ENCODE measurements around the gene KRTAP9-8.
"Not testable (repeated sequence)": the region's sequence is repeated elsewhere in the genome, so short reads cannot be mapped to it uniquely, and the experiment has no call there.

The KRTAP9-8 gene

DNA sequence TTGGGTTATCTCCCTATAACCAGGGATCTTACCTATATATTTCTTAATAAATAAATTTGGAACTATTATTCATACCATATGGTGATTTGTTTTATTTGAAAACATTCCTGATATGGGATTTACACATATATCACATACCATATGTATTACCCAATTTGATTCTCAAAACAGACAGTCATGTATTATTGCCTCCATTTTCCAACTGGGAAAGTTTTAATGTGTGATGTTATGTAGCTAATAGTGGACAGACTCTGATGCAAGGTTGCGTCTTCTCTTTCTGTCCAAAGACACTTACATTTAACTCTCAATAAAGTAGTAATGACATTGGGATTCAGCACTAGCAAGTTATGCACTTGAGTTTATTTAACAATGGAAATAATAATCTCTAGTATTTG lies 18.5 kb downstream of the KRTAP9-8 start:
- DNase-seq, result no peak

DNA sequence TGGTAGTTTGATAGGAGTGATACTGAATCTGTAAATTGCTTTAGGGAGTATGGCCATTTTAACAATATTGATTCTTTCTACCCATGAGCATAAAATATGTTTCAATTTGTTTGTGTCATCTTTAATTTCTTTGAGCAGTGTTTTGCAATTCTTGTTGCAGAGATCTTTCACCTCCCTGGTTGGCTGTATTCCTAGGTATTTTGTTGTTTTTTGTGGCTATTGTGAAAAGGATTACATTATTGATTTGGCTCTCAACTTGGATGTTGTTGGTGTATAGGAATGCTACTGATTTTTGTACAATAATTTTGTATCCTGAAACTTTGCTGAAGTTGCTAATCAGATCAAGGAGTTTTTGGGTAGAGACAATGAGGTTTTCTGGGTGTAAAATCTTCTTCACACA lies 20.6 kb downstream of the KRTAP9-8 start:
- DNase-seq, result no peak

GRCh38 chr17:41263212-41263611 lies 25.4 kb downstream of the KRTAP9-8 start:
- no peak for DNase-seq

DNA sequence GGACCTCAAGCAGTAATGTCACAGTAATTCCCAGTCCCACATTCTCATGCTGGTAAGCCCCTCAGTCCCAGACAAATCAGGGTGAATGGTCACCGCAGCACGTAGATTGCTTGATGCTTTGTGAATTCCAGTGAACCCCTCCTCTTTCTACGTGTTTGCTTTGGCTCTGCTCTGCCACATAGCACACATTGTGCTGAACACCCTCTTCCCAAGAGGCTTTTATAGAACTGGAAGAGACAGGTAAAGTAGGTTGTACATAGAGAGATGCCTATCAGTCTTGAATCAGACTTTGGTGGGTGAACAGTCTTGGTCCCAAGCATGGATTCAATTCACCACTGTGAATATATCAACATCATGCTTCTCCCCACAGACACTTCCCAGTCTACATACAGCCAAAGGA lies 26.8 kb downstream of the KRTAP9-8 start:
- DNase-seq, result no peak

DNA sequence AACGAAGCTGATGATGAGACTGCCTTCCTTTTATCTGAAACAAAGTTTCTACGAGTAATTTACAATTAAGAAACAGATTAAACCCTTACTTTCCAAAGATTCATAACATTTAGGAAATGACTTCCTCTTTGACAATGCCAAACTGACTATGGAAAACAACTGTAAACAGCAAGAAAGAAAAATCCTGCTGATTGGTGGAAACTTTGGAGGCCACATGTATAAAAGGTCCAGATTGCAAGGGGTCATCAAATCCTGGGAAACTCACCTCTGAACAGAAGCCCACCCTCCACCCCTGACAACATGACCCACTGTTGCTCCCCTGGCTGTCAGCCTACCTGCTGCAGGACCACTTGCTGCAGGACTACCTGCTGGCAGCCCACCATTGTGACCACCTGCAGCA lies 27.3 kb downstream of the KRTAP9-8 start, which contains the start of gene KRTAP9-6:
KRTAP9-6 (plus strand) TSS at position 301 of the 400 bp plus-strand sequence; CDS start at position 301, 0 bp downstream.
- no peak for DNase-seq

DNA sequence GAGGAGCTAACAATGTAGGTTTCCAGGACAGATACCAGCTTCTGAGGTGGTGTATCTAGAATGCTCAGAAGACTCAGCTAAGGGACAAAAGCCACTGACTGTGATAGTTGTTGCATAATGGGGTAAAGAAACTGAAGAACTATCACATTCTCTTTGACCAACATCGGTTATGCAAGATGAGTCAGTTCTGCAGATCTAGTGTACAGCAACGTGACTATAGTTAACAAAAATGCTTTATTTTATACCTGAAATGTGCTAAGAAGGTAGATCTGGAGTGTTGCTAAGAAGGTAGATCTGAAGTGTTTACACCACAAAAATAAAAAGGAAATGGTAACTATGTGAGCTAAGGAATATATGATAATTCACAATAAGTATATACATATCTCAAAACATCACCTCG lies 29.9 kb downstream of the KRTAP9-8 start:
- no peak for DNase-seq

DNA sequence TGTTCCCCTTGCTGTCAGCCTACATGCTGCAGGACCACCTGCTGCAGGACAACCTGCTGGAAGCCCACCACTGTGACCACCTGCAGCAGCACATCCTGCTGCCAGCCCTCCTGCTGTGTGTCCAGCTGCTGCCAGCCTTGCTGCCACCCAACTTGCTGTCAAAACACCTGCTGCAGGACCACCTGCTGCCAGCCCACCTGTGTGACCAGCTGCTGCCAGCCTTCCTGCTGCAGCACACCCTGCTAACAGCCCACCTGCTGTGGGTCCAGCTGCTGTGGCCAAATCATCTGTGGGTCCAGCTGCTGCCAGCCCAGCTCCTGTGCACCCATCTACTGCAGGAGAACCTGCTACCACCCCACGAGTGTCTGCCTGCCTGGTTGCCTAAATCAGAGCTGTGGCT lies 33.5 kb downstream of the KRTAP9-8 start:
- DNase-seq, result not testable (repeated sequence)

- no peak for DNase-seq
These were observed 34.1 kb downstream of the KRTAP9-8 start for GRCh38 chr17:41271858-41272257.

DNA sequence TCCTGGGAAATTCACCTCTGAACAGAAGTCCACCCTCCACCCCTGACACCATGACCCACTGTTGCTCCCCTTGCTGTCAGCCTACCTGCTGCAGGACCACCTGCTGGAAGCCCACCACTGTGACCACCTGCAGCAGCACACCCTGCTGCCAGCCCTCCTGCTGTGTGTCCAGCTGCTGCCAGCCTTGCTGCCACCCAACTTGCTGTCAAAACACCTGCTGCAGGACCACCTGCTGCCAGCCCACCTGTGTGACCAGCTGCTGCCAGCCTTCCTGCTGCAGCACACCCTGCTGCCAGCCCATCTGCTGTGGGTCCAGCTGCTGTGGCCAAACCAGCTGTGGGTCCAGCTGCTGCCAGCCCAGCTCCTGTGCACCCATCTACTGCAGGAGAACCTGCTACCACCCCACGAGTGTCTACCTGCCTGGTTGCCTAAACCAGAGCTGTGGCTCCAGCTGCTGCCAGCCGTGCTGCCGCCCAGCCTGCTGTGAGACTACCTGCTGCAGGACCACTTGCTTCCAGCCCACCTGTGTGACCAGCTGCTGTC lies 37.9 kb downstream of the KRTAP9-8 start, which contains the start of gene KRTAP9-7:
KRTAP9-7 (plus strand) TSS at position 51 of the 543 bp plus-strand sequence; CDS start at position 51, 0 bp downstream.
- not testable (repeated sequence) for DNase-seq

GRCh38 chr17:41278176-41278955 lies 40.6 kb downstream of the KRTAP9-8 start:
- no peak for DNase-seq

DNA sequence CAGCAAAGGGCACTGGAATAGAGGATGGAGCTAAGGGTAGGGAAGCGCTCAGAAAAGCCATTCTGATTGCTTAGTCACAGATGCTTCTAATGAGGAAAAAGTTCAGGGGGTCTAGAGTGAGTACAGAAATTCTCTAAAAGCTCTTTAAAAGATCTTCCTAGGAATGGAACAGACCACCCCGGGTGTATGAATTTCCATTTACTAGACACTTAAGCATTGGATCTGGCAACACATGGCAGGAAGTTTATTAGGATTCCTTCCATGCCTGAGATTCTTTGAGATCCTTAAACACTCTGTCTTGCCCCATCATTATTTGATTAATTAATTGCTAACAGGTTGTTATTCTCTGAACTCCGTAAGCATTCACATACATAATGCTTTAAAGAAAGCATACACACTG lies 46.2 kb downstream of the KRTAP9-8 start:
- no peak for DNase-seq

- no peak for DNase-seq
These were observed 46.7 kb downstream of the KRTAP9-8 start for GRCh38 chr17:41284546-41284945.

GRCh38 chr17:41287050-41287449 lies 49.3 kb downstream of the KRTAP9-8 start:
- no peak for DNase-seq
